ENCODE measurements around the gene RCC1. TPM values are rescaled to one million over a fixed set of nuclear protein-coding genes. Genes with fewer than 3 reads are reported as not detected.

The RCC1 gene
- total RNA-seq, 1 donor from 2014 or later, result 23.7 TPM

- H3K36me3 ChIP-seq (ENCODE audit: insufficient read depth, low read length), result no peaks in the 10 kb centered on the region
- peaks cover 17% of the 10 kb centered on the region for H3K4me1 Mint-ChIP-seq (ENCODE audit: low read depth, unreplicated experiment)
- FAIRE-seq, result no peak
- H3K4me2 ChIP-seq (ENCODE audit: low read length), result peak overlapping the region; percentile 11
- H3K9me3 Mint-ChIP-seq (ENCODE audit: unreplicated experiment), result no peaks in the 10 kb centered on the region
- H4K20me1 ChIP-seq (ENCODE audit: insufficient read depth, low read length), result peaks cover 6% of the 10 kb centered on the region
- no peak for DNase-seq (ENCODE audit: low read depth)
- no peaks in the 10 kb centered on the region for H3K9me3 ChIP-seq (ENCODE audit: insufficient read depth, low read depth, low read length)
- H2AFZ ChIP-seq (ENCODE audit: low read depth, low read length), result no peak overlapping the region
- no peak overlapping the region for H3K4me3 Mint-ChIP-seq (ENCODE audit: unreplicated experiment)
- H3K27me3 Mint-ChIP-seq (ENCODE audit: low read depth, unreplicated experiment), result no peaks in the 10 kb centered on the region
- H3K27me3 ChIP-seq (ENCODE audit: insufficient read depth, low read length), result no peaks in the 10 kb centered on the region
- H3K4me3 ChIP-seq (ENCODE audit: insufficient read depth, low read depth, low read length), result no peak overlapping the region
- no peak overlapping the region for H3K9ac ChIP-seq (ENCODE audit: low read length)
- H3K4me1 ChIP-seq (ENCODE audit: insufficient read depth, low read length), result peaks cover 16% of the 10 kb centered on the region
- TF ChIP-seq CTCF (IDR thresholded peaks at IDR 0.05; ENCODE audit: insufficient read depth, low read depth, low read length) (no peak), EZH2 (IDR thresholded peaks at IDR 0.05; ENCODE audit: insufficient read depth, low read length) (no peak)
- no peak overlapping the region for H3K27ac Mint-ChIP-seq (ENCODE audit: unreplicated experiment)
- no peak overlapping the region for H3K27ac ChIP-seq (ENCODE audit: low read depth, low read length)
- H3K79me2 ChIP-seq (ENCODE audit: insufficient read depth, low read length), result peaks cover 12% of the 10 kb centered on the region
- peaks cover 11% of the 10 kb centered on the region for H3K36me3 Mint-ChIP-seq (ENCODE audit: low read depth, unreplicated experiment)
These were observed 47.3 kb upstream of the RCC1 start for GRCh38 chr1:28458237-28459228.

- no peak overlapping the region for H3K4me2 ChIP-seq (ENCODE audit: low read length)
- H4K20me1 ChIP-seq (ENCODE audit: insufficient read depth, low read length), result no peaks in the 10 kb centered on the region
- no peak overlapping the region for H3K27ac Mint-ChIP-seq (ENCODE audit: unreplicated experiment)
- no peaks in the 10 kb centered on the region for H3K4me1 Mint-ChIP-seq (ENCODE audit: low read depth, unreplicated experiment)
- no peak overlapping the region for H3K4me3 Mint-ChIP-seq (ENCODE audit: unreplicated experiment)
- H3K36me3 ChIP-seq (ENCODE audit: insufficient read depth, low read length), result peaks cover 13% of the 10 kb centered on the region
- H3K27me3 ChIP-seq (ENCODE audit: insufficient read depth, low read length), result no peaks in the 10 kb centered on the region
- H3K27ac ChIP-seq (ENCODE audit: low read depth, low read length), result no peak overlapping the region
- H3K27me3 Mint-ChIP-seq (ENCODE audit: low read depth, unreplicated experiment), result no peaks in the 10 kb centered on the region
- no peaks in the 10 kb centered on the region for H3K4me1 ChIP-seq (ENCODE audit: insufficient read depth, low read length)
- H2AFZ ChIP-seq (ENCODE audit: low read depth, low read length), result no peak overlapping the region
- no peaks in the 10 kb centered on the region for H3K9me3 ChIP-seq (ENCODE audit: insufficient read depth, low read depth, low read length)
- H3K9ac ChIP-seq (ENCODE audit: low read length), result no peak overlapping the region
- no peaks in the 10 kb centered on the region for H3K79me2 ChIP-seq (ENCODE audit: insufficient read depth, low read length)
- peaks cover 16% of the 10 kb centered on the region for H3K36me3 Mint-ChIP-seq (ENCODE audit: low read depth, unreplicated experiment)
- no peaks in the 10 kb centered on the region for H3K9me3 Mint-ChIP-seq (ENCODE audit: unreplicated experiment)
- TF ChIP-seq CTCF (IDR thresholded peaks at IDR 0.05; ENCODE audit: insufficient read depth, low read depth, low read length) (no peak), EZH2 (IDR thresholded peaks at IDR 0.05; ENCODE audit: insufficient read depth, low read length) (no peak)
- FAIRE-seq (no peak), DNase-seq (ENCODE audit: low read depth) (no peak)
- no peak overlapping the region for H3K4me3 ChIP-seq (ENCODE audit: insufficient read depth, low read depth, low read length)
These were observed 39.5 kb upstream of the RCC1 start for GRCh38 chr1:28466226-28466778.
